Transverse colon (tissue), 4 donors: ENCODE results near the gene KIFC3.

Source experiments
- CTCF ChIP-seq, 5 experiments: fragments of 200-600 bp in 3 of 5; fragments of 450-650 bp in 2 of 5; sonication (generic) in 3 of 5; IDR thresholded peaks; 1 replicate in 2 of 5; 2 replicates in 3 of 5; pipeline ENCODE4 v1.5.1; 2016 to 2017; ENCODE audit warnings: antibody characterized with exemption in 5 of 5, inconsistent platforms in 3 of 5, mild to moderate bottlenecking in 2 of 5, moderate library complexity in 1 of 5
- EP300 ChIP-seq: sonication (generic); formaldehyde crosslinking; IDR thresholded peaks from one replicate; pipeline ENCODE4 v1.6.1; 2017; ENCODE audit warnings: antibody characterized with exemption, low read depth
- POLR2A ChIP-seq: fragments of 450-650 bp; IDR thresholded peaks from one replicate; pipeline ENCODE4 v1.6.1; 2016; ENCODE audit warnings: antibody characterized with exemption, mild to moderate bottlenecking, moderate library complexity
- POLR2AphosphoS5 ChIP-seq, 3 donors: sonication (generic); formaldehyde crosslinking; IDR thresholded peaks; one replicate each; pipeline ENCODE4 v1.6.1; 2016; ENCODE audit warnings: antibody characterized with exemption in 3 of 3

- TF ChIP-seq POLR2A = no peak
- no peak for TF ChIP-seq CTCF (IDR thresholded peaks at IDR 0.05)
- no peak for TF ChIP-seq POLR2AphosphoS5 (IDR thresholded peaks at IDR 0.05)
- no peak for TF ChIP-seq EP300
Observed at GRCh38 chr16:57846078-57846697, 43.9 kb upstream of the KIFC3 start.
